HG02885 (cell line): ENCODE results near the gene ZNF888.
"Not testable (repeated sequence)": the region's sequence is repeated elsewhere in the genome, so short reads cannot be mapped to it uniquely, and the experiment has no call there.

Experiments
- ATAC-seq: cut with Tn5 transposase; IDR thresholded peaks from one replicate; pipeline ENCODE4 v1.9.1; 2021; ENCODE audit warnings: mild to moderate bottlenecking; ENCODE audit not compliant: unreplicated experiment, poor library complexity

ZNF888 gene

GRCh38 chr19:52942386-52943133 lies 19.3 kb upstream of the ZNF888 start:
- ATAC-seq, result peak; percentile 96

GRCh38 chr19:52941941-52942385 lies 18.7 kb upstream of the ZNF888 start:
- ATAC-seq, result peak; percentile 32

GRCh38 chr19:52941523-52941922 lies 18.3 kb upstream of the ZNF888 start:
- ATAC-seq, result not testable (repeated sequence)

GRCh38 chr19:52940905-52941304 lies 17.7 kb upstream of the ZNF888 start:
- ATAC-seq, result not testable (repeated sequence)

GRCh38 chr19:52938761-52939160 lies 15.5 kb upstream of the ZNF888 start:
- no peak for ATAC-seq

GRCh38 chr19:52936954-52937325 lies 13.7 kb upstream of the ZNF888 start:
- ATAC-seq, result no peak

- ATAC-seq, result no peak
Observed at GRCh38 chr19:52936151-52936953, 13.1 kb upstream of the ZNF888 start.

GRCh38 chr19:52935434-52935833 lies 12.2 kb upstream of the ZNF888 start:
- no peak for ATAC-seq

- not testable (repeated sequence) for ATAC-seq
Observed at GRCh38 chr19:52924641-52925040, 1.4 kb upstream of the ZNF888 start.

GRCh38 chr19:52923778-52924593 lies 758 bp upstream of the ZNF888 start:
- ATAC-seq, result no peak

GRCh38 chr19:52917531-52917930 lies 5.7 kb downstream of the ZNF888 start:
- ATAC-seq, result no peak

- no peak for ATAC-seq
Observed at GRCh38 chr19:52910648-52911047, 12.6 kb downstream of the ZNF888 start.

- ATAC-seq, result not testable (repeated sequence)
Observed at GRCh38 chr19:52904052-52904780, 19.0 kb downstream of the ZNF888 start.

GRCh38 chr19:52901842-52902241 lies 21.4 kb downstream of the ZNF888 start:
- ATAC-seq, result no peak

GRCh38 chr19:52898596-52898995 lies 24.6 kb downstream of the ZNF888 start:
- ATAC-seq, result not testable (repeated sequence)

GRCh38 chr19:52898101-52898500 lies 25.1 kb downstream of the ZNF888 start:
- ATAC-seq, result no peak

GRCh38 chr19:52897138-52897935 lies 25.9 kb downstream of the ZNF888 start, which contains the start of gene ZNF320:
ZNF320 (minus strand) TSS chr19:52897635; CDS start chr19:52890255, 7,380 bp downstream.
- peak; percentile 83 for ATAC-seq

- ATAC-seq, result no peak
Observed at GRCh38 chr19:52896431-52897137, 26.6 kb downstream of the ZNF888 start.
